CD4-positive, alpha-beta T cell treated with Interleukin-4 for 4 hours (primary cell): Measurements from ENCODE around the gene RABGGTA.
"Not testable (repeated sequence)": the region's sequence is repeated elsewhere in the genome, so short reads cannot be mapped to it uniquely, and the experiment has no call there.

Experiments
- DNase-seq: peaks from one replicate; pipeline ENCODE4 v3.0.0-alpha.2; 2020

The RABGGTA gene

DNA sequence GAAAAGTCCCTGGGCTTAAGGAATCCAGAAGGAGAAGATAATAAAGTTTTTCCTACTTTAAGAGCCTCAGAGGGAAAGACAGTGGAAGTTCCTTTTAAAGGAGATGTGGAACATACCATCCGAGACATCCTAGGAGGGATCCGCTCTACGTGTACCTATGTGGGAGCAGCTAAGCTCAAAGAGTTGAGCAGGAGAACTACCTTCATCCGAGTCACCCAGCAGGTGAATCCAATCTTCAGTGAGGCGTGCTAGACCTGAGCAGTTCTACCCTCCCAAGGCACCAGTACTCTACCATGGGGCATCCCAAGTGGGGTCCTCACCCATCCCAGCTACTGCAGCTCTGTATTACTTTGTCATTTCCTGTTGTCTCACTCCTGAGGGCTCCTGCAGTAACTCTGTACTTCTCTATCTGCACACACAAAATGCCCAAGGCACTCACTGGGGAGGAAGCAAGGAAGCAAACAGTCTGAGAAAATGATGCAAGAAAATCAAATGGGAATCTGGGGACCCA lies 32.8 kb downstream of the RABGGTA start:
- no peak for DNase-seq

DNA sequence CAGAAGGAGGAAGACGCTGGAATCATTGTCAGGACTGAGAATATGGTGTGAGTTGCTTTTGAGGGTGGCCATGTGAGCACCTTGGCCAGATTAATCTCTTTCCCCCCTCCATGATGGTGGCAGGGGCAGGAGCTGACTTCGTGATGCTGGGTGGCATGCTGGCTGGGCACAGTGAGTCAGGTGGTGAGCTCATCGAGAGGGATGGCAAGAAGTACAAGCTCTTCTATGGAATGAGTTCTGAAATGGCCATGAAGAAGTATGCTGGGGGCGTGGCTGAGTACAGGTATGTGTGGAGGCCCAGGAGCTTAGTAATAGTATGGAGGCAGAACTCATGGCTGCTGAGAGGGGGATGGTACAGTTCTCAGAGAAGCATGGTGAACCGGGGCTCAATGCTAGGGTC lies 33.3 kb downstream of the RABGGTA start:
- no peak for DNase-seq

DNA sequence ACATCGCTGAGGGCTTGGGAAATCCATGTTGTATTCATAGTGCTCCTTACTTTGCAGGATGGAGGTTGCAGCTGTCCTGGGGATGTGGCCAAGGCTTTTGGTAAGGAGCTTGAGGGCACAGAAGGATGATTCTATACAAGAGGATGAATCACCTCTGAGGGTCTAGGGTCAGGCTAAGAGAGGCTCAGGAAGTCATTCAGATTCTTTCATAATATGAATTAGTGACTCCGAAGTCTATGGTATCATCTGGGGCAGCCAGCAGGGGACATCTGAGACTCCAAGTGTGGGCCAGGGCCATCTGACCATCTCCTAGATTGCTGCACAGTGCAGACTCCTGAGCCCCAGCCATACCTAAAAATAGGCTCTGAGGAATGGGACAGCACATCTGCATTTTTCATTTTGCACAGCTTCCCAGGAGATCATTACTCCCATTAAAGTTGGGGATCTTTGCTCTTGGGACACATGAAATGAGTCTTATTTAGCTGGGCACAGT lies 33.9 kb downstream of the RABGGTA start:
- no peak for DNase-seq

DNA sequence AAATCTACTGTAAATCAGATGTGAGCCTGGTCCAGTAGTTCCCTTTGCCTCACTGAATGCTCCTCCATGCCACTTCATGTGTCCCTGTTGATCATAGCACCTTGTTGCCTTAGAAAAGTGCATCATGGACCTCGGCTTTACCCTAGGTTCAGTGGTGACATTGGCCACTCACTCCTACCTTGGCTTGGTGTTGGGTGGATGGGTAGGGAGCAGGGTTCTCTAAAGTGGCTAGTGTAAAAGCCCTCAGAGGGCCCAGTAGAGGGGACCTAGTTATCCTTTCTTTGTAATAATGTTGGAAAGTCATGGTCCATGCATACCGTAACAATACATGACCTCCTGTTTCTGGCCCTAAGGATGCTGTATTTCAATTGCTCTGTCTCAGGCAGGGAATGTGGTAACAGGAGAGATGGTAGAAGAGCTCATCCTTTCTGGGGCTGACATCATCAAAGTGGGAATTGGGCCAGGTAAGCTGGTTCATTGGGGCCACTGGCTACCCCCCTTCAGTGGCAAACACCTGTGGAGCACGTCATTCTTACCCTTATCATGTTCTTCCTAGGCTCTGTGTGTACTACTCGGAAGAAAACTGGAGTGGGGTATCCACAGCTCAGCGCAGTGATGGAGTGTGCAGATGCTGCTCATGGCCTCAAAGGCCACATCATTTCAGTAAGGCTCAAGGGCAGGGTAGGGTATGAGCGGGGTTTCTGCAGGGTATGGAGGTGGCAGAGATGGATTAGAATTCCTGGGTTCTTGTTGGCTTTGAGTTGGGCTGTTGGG lies 34.5 kb downstream of the RABGGTA start:
- no peak for DNase-seq

DNA sequence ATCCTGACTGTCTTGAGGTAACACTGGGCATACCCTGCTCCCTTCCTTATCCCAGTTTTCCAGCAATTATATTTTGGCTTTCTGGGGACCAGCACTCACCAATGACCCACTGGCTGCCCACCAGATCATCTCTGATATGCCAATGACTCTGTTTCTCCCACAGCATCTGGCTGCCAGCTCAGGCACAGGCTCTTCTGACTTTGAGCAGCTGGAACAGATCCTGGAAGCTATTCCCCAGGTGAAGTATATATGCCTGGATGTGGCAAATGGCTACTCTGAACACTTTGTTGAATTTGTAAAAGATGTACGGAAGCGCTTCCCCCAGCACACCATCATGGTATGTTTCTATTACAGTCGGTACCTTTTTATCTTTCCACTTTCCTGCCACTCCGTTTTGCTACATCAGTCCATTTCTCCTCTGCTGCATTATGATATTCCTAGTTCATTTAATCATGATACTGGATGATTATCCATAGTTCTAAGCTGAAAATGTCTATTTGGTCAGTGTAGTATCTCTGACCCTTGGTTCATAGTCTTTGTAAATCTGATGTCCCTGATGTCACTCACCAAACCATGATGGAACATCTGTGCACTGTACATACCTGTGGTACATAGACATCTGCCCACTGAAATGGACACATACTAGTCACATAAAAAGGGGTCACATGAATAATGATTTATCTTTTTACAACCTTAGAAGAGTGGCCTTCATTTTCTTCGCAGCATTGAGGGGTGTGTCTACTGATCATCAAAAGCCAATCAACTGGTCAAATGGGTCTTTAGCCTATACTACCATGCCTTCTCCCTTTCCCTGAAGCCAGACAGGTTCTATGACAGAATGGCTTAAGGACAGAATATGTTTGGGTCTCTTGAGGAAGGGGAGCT lies 35.4 kb downstream of the RABGGTA start:
- no peak for DNase-seq

DNA sequence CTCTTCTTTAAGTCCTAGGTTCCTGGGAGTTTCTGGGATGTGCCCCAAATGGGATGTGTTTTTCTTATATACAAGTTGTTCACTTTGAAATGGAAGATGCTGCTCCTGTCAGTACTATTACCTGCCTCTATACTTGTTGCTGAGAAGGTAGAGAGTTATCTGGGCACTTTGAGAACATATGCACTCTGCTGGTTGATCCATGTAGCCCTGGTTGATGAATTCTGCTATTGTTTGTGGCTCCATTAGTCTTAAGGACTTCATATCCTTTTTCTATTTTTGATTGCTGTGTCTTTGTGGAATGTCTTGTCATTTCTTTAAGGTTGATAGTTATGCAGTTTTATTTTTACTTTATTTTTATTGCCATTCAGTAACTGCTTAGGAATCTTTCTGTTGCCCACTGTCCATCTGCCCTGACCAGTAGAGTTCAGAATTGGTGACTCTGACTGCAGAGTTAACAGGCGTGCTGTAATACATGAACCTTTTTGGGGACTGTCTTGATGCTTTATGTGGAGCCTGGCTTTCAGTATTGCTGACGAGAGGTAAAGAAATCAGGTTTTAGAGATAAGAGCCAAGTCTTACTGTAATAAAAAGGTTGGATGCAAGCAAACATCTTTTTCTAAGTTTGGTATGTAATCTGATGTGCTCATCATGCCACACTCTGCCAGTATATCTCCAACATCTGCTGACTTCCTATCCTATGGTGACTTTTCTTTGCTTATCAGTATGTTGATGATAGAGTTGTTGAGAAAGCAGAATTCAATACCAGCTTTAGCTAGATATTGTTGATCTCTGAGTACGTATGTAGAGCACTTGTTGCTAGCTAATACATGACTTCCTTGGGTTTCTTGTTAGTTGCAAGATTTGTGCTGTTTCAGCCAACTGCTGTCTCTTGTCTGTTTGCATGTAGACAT lies 37.0 kb downstream of the RABGGTA start:
- no peak for DNase-seq

DNA sequence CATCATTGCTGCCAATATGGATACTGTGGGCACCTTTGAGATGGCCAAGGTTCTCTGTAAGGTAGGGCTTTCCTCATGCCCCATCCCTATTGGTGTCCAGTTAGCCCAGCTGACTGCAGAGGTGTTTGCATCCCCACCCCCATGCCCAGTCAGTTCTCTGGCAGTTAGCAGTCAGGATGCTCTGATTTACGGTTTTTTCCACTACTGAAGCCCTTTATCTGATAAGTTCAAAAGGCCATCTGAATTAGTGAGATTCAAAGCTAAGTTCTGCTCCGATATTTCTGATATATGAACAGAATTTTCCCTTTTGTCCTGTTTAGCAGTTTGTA lies 37.9 kb downstream of the RABGGTA start:
- DNase-seq = no peak

DNA sequence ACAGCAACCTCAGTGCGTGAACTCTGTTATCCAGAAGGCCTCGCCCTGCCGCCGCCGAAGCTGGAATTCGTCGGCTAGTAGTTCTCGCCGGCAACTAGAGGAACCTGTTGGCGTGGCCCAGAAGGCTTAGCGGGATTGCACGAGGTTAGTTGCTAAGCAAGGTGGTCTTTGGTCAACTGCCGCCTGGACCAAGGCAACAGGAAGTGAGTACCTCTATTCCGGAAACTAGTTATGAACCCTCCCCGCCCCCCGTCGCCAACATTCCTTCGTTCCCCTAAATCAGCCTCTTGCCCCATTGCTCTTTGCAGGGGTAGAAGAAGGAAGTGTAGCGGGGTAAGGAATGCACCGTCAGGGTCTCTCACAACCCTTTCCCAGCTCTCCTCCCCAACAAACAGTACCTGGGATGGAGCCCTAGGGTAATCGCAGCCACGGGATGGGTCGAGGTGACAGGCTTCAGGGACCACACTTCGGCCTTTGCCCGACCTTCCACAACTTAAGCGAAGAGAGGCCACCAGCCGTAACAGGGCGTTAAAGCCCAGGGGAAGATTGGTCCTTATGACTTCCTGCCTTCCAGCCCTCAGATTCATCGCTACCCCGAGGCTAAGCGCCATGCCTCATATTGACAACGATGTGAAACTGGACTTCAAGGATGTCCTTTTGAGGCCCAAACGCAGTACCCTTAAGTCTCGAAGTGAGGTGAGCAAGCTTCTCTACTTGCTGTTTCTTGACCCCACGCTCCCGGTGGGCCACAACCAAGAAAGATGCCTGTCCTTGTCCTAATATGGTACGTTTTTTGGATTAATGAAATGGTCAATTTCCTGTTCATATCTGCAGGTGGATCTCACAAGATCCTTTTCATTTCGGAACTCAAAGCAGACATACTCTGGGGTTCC lies 38.5 kb downstream of the RABGGTA start, which contains the start of gene GMPR2:
Gene GMPR2, plus strand, starts transcription at position 285 of the 893 bp plus-strand sequence. Its CDS starts 325 bp downstream, at position 610.
- DNase-seq = no peak

DNA sequence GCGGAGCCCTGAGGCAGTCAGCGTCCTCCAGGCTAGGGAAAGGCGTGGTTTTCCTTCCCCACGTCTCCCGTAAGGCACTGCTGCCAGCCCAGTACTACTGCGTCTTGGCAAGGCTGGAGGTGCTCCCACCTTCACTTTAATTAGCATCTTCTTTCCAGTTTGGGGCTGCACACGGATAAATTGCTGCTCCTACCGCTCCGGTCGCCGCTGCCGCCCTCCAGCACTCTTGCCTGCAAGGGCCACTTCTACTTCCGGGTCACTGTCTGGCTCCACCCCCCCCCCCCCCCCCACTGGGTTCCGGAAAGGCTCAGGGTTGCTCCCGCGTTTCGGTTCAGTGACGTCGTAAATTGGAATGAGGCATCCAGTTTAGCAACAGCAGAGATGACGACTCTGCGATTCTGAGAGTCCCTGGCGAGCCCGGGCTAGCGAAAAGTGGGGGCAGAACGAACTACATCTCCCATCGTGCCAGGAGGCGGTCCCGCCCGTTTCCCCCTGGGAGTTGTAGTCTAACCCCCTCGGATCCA lies 39.2 kb downstream of the RABGGTA start, which contains the start of gene NEDD8:
Gene NEDD8, minus strand, starts transcription at position 247 of the 524 bp plus-strand sequence. Its CDS starts 100 bp downstream, at position 147.
- DNase-seq = peak; percentile 89

DNA sequence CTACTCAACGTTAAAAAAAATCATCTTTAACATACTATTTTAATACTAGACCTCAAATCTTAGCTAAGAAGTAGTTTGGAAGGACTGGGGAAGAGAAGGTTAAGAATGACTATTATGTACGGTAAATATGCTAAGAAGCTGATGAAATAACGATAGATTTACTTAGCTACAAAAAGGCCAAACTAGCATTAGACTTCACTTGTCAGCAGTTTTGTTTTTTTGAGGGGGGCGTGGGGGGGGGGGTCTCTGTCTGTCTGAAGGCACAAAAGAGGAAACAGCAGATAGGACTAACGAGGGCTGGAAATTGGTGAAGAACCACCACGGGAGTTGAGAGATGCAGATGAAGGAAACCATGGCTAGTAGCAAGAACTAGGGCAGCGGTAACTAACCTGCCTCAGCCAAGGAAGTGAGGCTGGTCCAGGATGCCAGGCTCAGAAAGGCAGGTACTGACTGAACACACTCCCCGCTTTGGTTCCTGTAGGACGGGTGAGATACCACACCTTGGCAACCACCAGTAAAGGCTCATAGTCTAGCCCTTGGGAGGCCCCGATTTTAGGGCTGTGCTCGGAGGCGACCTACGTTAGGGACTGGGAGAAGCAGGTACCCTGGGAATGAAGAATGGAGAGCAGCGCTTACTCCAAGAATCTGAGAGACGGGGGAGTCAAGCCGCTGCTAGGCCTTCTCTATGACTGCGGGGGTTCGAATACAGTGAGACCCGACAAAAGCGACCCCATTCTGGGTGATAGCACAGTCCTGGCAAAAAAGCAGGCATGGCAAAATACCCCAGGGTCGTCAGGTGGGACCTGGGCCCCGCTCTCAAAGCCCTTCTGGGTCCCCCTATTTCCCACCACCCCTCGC lies 39.9 kb downstream of the RABGGTA start:
- no peak for DNase-seq

DNA sequence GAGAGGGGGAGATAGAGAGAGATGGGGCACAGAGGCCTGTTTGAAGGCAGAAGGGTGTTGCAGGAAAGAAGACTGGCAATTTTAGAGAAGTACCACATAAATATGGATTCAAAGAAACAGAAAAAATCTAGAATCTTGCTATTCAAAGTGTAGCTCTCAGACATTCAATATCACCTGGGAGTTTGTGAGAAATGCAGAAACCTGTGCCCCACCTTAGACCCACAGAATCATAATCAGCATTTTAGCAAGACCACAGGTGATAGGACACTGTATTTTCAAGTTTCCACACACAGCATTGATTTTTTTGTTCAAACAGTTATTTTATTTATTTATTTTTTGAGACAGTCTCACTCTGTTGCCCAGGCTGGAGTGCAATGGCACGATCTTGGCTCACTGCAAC lies 42.5 kb downstream of the RABGGTA start:
- DNase-seq = no peak

DNA sequence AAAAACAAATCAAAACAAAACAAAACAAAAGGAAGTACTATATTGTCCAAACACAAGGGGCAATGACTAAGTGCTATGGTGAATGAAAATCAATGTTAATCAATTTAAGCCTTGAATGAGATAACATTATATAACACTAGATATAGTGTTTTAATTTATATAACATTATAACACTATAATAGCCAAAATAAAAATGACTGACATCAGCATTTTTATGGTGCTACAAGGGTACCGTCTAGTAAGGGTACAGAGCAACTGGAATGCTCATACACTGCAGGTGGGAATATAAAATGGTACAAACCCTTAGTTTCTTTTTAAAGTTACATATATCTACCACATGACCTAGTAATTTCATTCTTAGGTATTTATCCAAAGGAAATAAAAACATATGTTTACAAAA lies 44.9 kb downstream of the RABGGTA start:
- DNase-seq = no peak

DNA sequence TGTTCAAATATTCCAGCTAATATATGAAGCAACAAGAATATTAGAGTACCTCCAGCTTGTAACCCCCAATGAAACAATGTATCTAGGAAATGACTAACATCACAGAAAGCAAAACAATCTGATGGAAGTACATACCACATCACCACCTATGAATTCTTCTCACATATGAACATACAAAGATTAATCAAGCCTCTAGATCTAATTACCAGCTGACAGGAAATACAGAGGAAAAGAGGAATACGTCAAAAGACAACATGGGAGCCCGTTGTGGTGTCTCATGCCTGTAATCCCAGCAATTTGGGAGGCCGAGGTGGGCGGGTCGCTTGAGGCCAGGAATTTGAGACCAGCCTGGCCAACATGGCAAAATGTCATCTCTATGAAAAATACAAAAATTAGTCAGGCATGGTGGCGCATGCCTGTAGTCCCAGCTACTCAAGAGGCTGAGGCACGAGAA lies 46.8 kb downstream of the RABGGTA start:
- no peak for DNase-seq

DNA sequence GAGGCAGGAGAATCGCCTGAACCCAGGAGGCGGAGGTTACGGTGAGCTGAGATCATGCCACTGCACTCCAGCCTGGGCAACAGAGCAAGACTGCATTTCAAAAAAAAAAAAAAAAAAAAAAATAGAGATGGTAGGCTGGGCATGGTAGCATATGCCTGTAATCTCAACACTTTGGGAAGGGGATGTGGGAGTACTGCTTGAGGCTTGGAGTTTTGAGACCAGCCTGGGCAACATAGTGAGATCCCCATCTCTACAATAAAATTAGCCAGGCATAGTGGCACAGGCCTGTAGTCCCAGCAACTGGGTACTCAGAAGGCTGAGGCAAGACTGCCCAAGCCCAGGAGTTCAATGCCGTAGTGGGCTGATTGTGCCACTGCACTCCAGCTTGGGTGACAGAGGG lies 48.4 kb downstream of the RABGGTA start:
- DNase-seq = not testable (repeated sequence)

DNA sequence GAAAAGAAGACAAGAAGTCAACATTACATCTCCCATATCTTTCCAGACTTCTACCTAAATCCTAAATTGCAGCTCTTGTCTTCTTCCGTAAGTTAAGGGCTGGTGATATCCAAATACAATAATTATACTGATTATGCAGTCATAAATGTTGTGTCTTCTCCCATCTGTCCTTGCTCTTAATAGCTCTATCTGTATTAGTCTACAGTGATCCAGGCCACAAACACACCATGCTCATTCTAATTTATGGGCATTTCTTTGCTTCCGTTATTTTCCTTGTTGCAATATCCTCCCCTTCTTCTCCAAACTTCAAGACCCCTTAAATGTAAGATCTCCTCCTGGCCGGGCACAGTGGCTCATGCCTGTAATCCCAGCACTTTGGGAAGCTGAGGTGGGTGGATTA lies 51.9 kb downstream of the RABGGTA start:
- DNase-seq = no peak

DNA sequence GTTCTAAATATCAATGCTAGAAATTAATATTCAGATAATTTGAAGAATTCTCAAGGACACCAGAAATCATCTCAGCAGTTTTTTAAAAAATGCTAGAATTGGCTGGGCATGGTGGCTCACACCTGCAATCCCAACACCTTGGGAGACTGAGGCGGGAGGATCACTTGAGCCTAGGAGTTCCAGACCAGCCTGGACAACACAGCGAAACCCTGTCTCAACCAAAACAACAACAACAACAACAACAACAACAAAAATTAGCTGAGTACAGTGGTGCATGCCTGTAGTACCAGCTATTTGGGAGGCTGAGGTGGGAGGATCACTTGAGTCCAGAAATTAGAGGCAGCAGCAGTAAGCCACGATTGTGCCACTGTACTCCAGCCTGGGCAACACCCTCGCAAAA lies 52.3 kb downstream of the RABGGTA start:
- DNase-seq = no peak

DNA sequence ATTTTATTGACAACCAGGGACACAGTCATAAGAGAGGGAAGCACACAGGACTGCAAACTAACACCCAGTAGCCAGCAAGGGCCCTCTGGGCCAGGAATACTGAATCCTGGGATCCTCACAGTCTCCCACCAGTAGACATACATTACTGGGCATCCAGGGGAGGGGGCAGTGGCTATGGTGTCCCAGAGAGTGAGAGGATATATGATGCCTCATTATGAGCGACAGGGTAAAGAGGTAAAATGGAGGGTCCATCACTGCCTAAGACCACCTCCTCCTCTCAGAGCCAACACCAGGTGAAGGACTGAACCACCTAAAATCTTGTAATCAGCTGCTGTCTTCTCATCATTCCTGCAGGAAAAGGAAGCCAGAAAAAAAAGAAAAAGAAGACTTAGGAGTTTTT lies 54.5 kb downstream of the RABGGTA start:
- not testable (repeated sequence) for DNase-seq

DNA sequence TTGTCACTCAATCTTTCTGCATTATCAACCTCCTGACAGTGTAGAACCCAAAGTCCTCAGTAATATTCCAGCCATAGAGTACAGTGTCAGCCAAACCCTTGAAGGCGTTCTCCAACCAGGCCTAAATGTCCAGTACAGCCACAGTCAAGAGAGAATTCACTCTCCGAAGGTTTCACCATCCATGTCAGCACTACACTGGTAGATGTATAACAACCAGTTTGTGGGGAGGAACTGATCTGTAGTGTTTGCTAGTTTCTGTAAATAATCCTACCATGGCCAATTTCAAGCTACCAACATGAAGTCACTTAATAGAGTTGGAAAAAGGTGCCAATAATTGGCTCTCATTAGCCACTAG lies 55.1 kb downstream of the RABGGTA start:
- DNase-seq = no peak
